NCI-H187 (cell line): Measurements from ENCODE around the gene TNFRSF13B.
"Not testable (repeated sequence)": the region's sequence is repeated elsewhere in the genome, so short reads cannot be mapped to it uniquely, and the experiment has no call there.

Experiments used
- DNase-seq, 2 experiments: peaks; one replicate each; lab custom pipeline; 2025; lab: John Stamatoyannopoulos, UW

Gene TNFRSF13B

DNA sequence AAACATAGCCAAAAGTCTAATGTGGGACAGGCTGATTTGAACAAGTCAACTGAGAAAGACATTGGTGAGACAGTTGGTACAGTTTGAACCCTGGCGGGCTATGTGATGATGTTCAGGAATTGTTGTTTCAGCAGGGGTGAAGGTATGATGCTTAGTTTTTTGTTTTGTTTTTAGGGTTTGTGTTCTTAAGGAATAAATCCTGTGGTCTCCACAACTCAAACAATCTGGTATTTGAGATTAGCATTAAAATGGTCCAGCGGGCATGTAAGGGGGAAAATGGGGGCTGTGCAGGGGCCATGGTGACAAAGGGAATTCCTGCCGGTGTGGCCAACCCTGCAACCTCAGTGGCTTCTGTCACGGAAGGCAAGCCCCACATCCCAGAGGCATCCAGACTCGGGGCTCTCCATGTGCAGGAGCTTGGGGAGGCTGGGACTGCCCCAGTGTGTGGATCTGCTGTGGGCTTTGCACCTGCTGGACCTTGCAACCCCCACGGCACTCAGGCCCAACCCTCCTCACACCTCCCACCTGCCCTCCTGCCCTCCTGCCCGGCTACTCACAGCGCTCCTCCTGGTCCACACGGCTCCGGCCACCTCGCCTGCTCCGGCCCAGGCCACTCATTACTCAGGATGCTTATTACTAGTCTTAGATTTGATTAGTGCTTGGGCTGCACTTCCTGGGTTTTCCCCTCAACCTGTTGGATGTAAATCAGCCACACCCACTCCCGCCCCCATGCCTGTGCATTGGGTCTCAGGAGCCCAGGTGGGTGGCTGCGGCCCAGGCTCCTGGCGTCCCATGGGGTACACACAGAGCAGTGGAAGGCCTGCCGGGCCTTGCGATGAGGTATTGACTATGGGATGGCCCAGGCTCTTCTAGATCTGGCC, at the start of gene TNFRSF13B:
TNFRSF13B (minus strand) TSS at position 661 of the 881 bp plus-strand sequence; CDS start at position 618, 43 bp downstream.
- DNase-seq, result no peak

DNA sequence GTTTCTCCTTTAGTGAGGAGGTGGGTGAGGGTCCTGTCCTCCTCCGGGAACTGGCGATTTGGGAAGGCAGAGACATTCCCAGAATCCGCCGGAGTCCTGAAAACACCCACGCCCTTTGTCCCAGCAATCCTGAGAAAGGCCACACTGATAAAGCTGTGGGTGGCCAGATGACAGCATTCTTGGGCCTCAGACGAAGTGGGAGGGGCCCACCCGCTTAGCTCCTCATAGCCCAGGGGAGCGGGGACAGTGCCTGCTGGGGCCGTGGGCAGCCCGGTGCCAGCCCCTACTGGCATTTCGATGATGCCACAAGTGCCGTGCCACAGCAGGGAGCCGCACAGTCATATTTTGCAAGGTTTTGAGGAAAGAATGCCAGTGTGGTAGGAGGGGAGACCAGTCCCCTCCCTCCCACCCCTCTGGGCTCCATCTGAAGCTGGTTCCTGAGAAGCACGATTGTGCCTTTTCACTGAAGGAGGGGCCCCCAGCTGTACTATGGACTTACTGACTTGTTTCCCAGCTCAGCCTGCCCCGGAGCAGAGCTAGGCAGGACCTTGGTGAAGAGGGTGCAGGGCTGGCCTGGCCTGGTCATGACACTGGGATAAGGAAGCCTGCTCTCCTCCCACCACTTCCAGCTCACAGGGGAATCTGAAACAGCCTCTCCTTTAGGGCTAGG, 49.4 kb upstream of the TNFRSF13B start:
- DNase-seq, result no peak

DNA sequence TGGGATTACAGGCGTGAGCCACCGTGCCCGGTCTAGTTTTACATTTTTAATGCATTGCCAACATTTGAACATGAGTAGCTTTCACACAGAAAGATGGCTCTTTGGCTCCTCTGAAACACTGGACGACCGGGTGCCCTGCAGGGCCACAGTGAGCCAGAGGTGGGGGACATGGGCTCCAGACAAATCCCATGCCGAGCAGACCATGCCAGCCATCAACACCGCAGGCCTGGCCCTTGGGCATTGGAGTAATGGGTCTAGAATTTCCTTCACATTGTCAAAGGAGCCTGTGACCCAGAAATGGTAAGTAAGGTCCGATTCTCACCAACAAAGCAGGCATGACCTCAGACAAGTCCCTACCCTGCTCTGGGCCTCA, 48.9 kb upstream of the TNFRSF13B start:
- no peak for DNase-seq

DNA sequence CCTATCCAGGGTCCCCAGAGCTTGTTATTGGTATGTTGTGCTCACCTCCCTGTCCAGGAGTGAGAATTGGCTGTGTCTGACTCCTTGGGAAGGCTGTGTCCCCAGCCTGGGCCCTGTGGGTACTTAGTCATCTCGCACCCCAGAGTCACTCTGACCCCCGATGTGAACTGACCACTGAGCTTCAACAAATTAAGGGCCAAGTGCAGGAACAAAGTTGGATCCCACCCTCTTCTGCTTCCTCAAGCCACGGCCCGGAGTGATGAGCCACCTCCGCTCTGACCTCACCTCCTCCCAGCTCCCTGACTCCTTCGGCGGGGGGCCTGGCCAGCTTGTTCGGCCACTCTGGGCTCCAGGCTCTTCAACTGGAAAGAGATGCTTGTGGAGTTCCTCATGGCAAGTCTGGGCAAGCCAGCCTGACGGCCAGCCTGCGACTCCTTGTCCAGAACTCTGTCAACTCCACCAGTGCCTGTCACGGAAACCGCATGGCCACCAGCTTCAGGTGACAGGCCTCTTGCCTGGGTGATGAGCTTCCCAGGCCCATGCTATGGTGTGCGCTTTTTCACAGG, 48.1 kb upstream of the TNFRSF13B start:
- DNase-seq, result no peak

DNA sequence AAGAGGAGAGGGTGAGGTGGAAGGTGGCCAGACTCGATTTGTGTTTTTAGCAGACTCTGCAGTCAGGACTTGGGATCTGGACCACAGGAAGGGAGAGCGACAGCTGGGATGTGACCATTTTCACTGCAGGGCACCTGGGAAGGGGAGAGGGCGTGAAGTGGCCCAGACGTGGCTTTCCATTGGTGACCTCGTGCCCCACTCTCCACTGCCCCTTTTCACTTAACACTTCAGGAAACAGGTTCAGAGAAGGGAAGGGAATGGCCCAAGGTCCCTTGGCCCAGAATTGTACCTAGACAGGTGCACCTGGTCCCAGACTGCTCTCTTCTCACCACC, 47.5 kb upstream of the TNFRSF13B start:
- DNase-seq, result no peak

DNA sequence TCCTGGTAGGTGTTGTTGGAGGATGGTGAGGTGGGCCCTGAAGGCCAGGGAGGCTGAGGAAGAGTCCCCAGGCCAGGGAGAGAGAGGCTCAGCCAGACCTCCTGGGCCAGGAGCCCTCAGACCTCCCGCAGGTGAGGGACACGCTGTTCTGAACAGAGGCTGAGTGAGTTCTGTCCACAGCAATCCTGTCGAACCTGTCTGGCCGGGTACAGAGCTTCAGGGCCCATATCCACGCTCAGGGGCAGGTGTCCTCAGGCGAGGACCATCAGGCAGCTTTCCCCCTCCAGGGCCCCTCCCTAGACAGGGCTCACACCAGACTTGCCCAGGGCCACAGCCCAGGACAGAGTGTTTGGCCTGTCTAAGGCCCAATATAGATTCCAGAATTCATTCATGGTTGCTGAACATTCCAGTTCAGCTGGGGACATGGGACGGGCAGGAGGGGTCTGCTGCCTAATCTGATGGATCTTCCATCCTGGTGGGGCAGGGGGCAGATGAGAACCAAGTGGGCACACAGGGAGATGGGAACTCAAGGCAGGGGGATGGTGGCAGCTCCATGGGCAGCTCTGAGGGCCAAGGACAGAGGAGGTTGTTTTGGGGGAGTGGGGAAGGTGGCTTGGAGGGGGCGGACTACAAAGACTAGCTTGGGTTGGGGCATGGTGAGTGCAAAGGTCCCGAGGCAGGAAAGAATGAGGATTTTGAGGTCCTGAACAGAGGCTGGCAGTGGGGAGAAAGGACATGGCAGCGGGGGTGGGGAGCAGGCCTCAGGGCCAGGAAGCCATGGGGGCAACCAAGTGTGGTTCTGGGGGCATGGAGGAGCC, 46.9 kb upstream of the TNFRSF13B start:
- no peak for DNase-seq

DNA sequence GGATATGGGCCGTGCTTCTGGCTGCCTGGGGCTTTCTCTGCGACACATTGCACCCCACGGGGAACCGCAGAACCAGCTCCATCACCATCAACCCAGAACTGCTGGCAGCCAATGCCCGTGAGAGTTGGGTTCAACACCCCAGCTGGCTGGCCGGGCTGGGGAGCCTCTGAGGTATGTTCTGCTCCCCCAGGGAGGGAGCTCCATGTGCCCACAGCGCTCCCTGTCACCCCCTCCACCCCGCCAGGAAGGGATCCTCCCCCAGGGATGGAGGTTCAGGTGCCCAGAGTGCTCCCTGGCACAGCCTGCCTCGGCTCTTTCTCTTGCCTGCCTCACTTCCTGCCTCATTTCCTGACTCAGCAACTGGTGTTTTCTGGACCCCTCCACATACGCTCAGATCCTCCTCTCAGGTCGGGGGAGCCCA, 46.1 kb upstream of the TNFRSF13B start:
- DNase-seq, result no peak

DNA sequence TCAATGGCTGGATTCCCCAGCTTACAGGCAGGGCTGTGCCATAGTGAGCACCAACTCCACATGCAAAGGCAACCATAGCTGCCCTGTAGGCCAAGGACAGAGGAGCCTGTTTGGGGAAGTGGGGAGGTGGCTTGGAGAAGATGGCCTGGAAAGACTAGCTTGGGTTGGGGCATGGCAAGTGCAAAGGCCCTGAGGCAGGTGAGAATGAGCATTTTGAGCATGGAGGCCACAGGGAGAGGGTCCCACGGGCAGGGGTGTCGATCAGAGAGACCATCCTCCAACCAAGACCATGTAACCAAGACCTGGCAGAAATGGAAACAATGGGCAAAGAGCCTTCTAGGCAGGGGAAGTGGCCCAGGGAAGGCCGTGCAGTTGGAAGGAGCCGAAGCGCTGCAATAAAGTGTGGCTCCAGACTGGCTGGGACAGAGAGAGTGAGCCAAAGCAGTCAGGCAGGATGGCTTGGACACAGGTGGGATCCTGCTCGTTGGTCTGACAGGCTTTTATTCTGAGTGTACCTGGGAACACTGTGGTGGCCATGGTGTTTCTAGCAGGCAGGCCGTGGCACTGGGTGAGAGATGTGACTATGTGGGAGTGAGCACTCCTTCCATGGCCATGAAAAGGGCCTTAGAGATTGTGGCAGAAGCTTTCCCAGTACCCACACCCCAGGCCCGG, 45.6 kb upstream of the TNFRSF13B start:
- no peak for DNase-seq

DNA sequence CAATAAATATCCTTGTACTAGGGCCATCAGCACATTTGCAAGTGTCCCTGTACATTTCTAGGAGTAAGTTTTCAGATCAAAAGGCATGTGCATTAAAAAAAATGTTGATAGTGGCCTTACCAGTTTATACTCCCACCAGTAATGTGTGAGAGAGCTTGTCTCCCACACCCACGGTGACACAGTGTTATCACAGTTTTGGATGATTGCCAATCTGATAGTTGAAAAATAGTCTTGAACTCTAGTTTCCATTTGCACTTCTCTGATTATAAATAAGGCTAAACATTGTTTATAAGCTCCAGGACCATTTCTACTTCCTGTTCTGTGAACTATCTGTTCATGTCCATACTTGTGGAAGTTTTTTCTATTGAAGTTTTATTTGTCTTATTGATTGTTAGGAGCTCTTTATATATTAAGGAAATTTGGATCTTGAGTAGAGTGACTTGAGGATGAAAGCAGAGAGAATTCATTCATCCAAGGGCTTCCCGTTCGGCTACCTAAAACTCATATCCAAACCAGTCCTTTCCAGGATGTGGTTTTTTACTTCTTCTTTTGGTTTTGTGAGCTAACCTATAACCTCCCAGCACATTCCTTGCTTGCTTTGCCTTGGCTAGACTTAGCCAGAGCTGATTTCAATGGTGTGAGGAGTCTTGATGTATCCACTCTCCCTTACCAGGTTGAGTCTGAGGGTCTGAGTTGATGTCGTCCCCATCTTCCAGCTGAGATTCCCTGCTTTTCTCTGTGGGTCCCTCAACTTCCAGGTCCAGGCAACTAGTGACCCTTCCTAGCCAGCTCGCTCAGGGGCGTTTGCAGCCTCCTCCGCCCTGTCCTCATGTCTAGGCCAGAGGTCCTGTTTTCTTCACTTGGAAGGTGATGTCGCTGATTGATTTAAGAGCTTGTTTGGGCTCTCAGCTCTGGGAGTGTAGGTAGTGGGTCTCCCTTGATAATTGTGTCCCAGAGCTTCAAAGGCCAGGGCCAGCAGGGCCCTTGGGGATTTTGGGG, 44.6 kb upstream of the TNFRSF13B start:
- not testable (repeated sequence) for DNase-seq

DNA sequence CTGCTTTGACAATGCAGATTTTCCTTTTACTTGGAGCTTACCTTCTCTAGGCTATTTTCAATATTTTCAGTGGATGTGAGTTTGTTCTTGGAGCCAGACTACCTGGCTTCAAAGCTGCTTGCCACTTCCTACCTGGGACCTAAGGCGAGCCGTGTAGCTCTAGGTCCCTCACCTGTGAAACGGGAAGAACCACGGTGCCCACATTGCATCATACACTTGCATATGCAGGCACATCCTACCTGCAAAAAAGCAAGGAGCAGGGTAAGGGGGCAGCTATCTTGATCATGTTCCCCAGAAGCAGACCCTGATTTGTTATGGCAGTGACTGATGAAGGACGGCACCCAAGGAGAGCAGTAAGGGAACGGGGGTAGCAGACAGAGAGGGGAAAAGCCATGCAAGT, 43.3 kb upstream of the TNFRSF13B start:
- DNase-seq, result no peak

DNA sequence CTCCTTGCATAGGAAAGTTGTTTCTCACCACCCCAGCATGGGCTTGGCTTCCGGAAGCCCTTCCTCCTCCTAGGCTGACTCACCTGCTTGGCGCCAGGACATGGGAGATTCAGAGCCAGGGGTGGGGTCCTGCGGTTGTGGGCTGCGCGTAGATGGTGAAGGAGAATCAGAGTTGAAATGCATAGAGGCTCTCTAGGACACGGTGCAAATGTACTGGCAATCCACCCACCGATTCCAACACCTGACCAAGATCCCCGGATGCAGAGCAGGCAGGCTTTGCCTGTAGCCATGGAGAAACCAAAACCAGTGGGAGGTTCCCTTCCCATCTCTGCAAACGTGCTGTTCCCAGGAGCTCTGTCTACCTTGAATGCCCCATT, 42.8 kb upstream of the TNFRSF13B start:
- DNase-seq, result not testable (repeated sequence)

DNA sequence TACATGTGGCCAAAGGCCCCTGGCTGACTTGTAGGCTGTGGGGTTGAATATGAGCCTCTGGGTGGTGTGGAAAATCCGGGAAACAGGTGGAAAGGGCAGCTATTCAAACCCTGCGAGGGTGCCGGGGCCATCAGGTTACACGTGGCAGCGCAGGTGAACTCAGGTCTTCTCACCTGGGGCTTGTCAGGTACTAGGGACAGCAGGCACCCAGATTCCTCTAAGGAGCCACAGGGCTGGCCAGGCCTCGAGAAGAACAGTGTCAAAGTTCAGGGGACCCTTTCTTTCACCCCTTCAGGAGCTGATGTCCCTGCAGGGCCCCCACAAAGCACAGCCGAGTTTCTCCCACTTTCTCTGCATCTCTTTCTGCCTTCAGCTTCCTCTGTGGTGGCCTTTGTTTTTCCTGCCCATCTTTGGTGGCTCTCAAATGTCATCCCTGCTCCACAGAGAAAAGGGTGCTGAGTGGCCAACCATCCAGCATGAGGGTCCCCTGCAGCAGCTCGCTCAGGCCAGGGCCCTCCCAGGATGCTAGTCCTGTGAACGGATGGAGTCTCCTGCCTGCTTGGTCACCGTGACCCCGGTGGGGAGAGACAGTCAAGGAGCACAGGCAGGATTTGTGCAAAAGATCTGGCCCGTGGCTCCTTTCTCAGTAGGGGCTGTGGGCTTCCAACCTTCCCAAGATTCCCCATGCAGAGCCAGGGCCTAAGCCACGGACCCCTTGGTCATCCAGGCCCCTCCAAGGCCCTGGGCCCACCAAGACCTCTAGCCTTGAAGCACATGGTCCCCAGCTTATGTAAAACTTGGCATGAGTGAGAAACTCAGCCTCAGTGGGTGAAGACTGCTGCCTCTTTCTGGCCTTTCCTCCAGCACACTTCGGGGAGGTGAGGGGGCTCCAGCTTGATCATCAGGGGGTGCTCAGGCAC, 42.2 kb upstream of the TNFRSF13B start:
- DNase-seq, result not testable (repeated sequence)

DNA sequence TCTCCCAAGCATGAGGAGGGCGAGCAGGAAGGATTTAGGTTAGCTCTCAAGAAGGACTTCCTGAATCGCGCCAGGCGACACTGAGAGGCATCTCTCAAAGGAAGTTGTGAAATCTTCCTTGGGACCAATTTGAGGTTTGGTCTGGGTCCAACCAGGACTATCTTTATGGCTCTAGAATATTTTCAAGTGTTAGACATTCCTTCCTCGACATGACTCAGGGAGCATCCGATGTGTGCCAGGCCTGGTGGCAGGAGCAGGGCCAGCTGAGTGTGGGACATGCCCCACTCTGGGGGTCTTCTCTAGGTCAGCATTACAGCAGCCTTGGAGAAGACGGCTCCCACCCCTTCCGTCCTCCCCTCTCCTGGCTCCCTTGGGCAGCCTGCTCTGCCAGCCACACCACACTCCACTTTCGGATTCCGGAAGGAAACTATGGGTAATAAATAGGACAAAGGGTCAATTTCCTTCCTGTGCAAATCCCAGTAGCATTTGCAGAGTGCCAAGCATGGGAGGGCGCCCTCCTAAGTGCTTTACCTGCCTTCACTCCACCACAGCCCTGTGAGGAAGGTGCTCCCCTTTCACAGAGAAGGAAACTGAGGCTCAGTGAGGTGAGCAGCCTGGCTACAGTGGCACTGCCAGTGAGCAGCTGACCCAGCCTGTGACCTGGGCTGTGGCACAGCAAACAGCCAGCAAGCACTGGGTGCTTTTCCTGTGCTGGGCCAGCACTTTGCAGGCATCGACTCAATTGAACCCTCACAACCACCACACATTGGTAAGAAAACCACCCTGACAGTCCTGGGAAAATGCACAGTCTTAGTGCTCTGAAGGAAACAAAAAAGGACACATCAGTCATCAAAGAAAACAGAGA, 39.4 kb upstream of the TNFRSF13B start:
- DNase-seq, result not testable (repeated sequence)

DNA sequence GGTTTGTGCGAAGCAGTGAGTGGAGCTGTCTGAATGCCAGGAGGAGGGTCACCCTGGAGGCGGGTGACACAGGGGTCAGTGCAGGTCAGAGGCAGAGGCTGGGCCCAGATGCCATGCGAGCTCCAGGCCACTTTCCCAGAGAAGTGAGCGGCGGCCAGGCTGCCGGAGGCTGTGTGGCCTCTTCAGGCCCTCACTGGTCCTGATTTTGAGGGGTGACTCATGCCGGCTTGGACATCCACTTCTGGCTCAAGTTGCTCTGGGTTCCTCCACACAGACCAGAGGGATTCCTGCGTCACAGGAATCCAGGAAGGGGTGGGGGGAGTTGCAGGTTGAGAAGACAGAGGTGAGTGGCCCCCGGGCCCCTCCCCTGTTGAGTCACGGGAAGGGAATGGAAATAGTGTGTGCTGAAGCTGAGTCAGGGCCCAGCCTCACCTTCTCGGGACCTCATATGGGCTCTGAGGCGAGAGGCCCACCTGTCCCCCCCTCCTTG, 38.7 kb upstream of the TNFRSF13B start:
- not testable (repeated sequence) for DNase-seq

DNA sequence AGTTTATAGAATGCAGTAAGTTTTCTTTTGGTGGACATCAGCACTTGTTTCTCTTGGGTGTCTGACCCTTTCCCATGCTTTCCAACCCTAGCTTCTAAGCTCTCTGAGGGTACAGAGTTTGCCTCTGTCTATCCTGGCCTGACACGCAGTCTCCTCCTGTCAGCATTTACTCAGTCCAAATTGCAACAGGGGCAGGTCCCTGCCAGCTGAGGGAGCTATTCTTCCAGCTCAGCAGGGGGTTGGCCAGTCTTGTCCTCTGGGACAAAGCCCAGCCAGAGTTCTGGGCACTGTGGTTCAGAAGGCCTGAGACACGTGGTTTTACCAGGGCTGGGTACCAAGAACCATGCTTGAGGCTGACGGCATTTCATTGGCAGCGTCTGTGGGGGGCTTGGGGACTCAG, 38.1 kb upstream of the TNFRSF13B start:
- not testable (repeated sequence) for DNase-seq

DNA sequence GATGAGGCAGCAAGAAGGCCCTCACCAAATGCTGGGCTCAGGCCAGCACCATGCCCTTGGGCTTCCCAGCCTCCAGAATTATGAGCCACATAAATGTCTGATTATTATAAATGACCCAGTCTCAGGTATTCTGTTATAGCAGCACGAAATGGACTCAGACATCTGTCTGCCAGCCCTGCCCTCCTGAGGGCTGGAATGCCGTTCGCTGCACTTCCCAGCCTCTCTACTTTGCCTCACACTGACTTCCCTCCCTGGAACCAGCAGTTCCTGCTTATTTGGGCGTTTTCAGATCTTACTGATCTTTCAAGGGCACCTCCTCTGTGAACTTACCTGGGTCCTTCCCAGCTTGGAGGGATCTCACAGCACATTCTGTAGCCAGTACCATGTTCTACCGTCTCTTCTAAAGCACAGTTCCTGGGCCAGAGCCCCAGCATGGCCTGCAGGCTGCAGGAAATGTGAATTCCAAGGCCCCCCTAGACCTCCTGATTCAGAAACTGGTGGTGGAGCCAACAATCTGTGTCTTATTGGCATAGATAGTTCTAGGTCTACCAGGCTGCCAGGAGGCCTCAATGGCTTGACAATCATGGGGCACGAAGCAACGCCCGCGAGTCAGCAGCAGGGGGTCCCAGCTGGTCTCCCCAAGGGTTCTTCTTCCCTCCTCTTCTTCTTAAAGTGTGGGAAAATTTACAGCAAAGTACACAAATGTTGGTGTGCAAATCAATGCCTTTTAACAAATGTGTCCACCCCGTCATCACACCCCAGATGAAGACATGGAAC, 36.9 kb upstream of the TNFRSF13B start:
- not testable (repeated sequence) for DNase-seq

DNA sequence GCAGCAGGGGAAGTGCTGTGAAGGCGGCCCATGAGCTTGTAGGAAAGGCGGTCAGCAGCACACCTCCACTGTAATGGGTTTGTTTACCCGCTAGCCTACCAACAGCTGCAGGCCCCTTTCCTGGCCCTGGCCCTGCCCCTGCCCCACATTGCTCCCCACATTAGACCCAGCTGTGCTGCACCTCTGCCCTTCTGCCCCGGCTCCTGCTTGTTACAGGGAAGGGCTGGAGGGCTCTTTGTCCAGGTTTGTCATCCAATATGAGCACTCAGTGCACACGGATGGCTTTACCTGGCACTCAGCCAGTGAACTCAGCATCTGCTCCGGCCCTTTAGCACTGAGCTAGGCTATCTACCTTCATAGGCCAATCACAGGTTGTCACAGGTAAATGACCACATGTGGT, 36.0 kb upstream of the TNFRSF13B start:
- DNase-seq, result not testable (repeated sequence)
